Measurements from ENCODE around the gene ANKFN1.

- TF ChIP-seq CTCF (IDR thresholded peaks at IDR 0.05) (no peak), POLR2A (IDR thresholded peaks at IDR 0.05) (no peak)
These were observed 31.4 kb downstream of the ANKFN1 start for GRCh38 chr17:56184650-56185049.
